Calu3 (cell line): ENCODE data around the gene ZCCHC24. TPM values are rescaled to one million over a fixed set of nuclear protein-coding genes. Genes with fewer than 3 reads are reported as not detected.
"Not testable (repeated sequence)": the region's sequence is repeated elsewhere in the genome, so short reads cannot be mapped to it uniquely, and the experiment has no call there.

ENCODE experiments used
- BruUV-seq: library from RNA; stranded (reverse); fragments of 400-500 nt; replicated peaks from 2 replicates; lab custom pipeline; 2021; lab: Mats Ljungman, UMichigan
- CTCF ChIA-PET: fragments of 300-600 bp; sonication (Branson Sonifier 250); formaldehyde crosslinking; loops from one replicate; lab custom pipeline; 2022; ENCODE audit warnings: antibody characterized with exemption; lab: Charles Lee
- DNase-seq: peaks from one replicate; pipeline ENCODE4 v3.0.0; 2022
- H3K27ac Mint-ChIP-seq: one replicate; pipeline ENCODE4 v1.8.0; 2022; ENCODE audit warnings: mixed read lengths; ENCODE audit not compliant: unreplicated experiment
- H3K27me3 Mint-ChIP-seq: one replicate; pipeline ENCODE4 v1.8.0; 2022; ENCODE audit warnings: mixed read lengths; ENCODE audit not compliant: unreplicated experiment
- H3K36me3 Mint-ChIP-seq: one replicate; pipeline ENCODE4 v1.8.0; 2022; ENCODE audit warnings: mild to moderate bottlenecking, moderate library complexity, mixed read lengths; ENCODE audit not compliant: insufficient read depth, unreplicated experiment
- H3K4me1 Mint-ChIP-seq: one replicate; pipeline ENCODE4 v1.8.0; 2022; ENCODE audit warnings: mild to moderate bottlenecking, low read depth, mixed read lengths; ENCODE audit not compliant: unreplicated experiment
- H3K4me3 Mint-ChIP-seq: one replicate; pipeline ENCODE4 v1.8.0; 2022; ENCODE audit warnings: mild to moderate bottlenecking, low read depth, moderate library complexity, mixed read lengths; ENCODE audit not compliant: unreplicated experiment
- H3K9me3 Mint-ChIP-seq: one replicate; pipeline ENCODE4 v1.8.0; 2022; ENCODE audit warnings: low read depth, mixed read lengths; ENCODE audit not compliant: unreplicated experiment
- CTCF ChIP-seq: fragments of 200-600 bp; IDR thresholded peaks from one replicate; pipeline ENCODE4 v1.8.0; 2022; ENCODE audit warnings: antibody characterized with exemption; ENCODE audit not compliant: unreplicated experiment
- intact Hi-C: fragments of 100-400 bp; cut with micrococcal nuclease; formaldehyde crosslinking; loops from one replicate; pipeline ENCODE4 v1.10.0; 2022; ENCODE audit not compliant: unreplicated experiment
- total RNA-seq: library from RNA; stranded (reverse); gene quantifications from 2 replicates; pipeline ENCODE4 v1.2.3, GENCODE V29; 2022

Gene ZCCHC24
- total RNA-seq, 1 experiment from 2014 or later: 1.4 TPM

DNA sequence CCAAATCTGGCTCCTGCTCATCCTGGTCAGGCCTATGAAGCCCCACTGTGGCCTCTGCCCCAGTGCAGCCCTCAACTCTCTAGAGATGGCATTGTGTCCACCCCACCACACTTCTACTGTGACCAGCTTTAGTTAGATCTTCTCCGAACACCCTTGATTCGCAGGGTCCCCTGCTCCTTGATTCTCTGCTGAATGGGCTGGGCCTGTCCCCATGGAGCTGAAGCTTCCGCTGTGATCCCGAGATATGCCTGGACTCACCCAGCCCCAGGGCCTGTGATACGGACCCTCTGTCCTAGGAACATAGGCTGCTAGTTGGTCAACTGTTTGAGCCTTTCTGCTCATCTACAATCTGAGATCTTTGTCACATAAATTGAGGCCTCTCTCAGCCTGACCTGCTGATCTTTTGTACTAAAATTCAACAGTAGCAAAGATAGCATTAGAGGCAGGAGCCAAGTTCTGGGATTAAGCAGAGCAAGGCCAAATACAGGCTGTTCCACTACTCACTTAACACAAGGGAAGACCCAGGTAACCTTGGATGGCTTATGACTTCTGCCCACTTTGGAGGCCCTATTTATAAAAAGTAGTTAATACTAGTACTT is 104.7 kb downstream of the ZCCHC24 start:
- Mint-ChIP-seq H3K4me1 (no peaks in the 10 kb centered on the region), H3K4me3 (no peak overlapping the region), H3K9me3 (no peaks in the 10 kb centered on the region), H3K27me3 (peaks cover 15% of the 10 kb centered on the region), H3K36me3 (no peaks in the 10 kb centered on the region), H3K27ac (no peak overlapping the region)
- no peak for DNase-seq
- CTCF ChIA-PET: no interaction called here
- intact Hi-C loops: no loop called here
- BruUV-seq: no TSS peak
- no peak for TF ChIP-seq CTCF

DNA sequence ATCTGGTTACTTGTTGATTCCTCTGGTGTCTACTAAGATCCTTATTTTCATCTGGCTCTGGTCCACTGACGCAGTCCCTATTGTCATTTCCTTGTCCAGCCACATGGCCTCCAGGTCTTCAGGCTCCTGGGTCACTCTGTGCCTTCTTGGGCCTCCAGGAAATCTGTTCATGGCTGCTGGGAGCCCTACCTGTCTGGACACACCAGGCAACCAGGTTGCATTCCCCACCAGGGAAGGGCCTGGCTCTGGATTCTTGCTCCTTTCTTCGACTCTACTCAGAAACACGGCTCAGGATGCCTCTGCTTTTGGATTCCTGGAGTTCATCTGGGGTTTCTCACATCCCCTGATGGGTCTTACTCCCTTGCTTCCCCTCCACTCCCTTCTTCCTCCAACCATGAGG is 106.2 kb downstream of the ZCCHC24 start:
- no peak for TF ChIP-seq CTCF
- H3K27me3 Mint-ChIP-seq: peaks cover 28% of the 10 kb centered on the region
- H3K4me1 Mint-ChIP-seq: no peaks in the 10 kb centered on the region
- H3K36me3 Mint-ChIP-seq: no peaks in the 10 kb centered on the region
- no TSS peak for BruUV-seq
- intact Hi-C loops: no loop called here
- no peak for DNase-seq
- CTCF ChIA-PET: no interaction called here
- H3K27ac Mint-ChIP-seq: no peak overlapping the region
- H3K4me3 Mint-ChIP-seq: no peak overlapping the region
- no peaks in the 10 kb centered on the region for H3K9me3 Mint-ChIP-seq

DNA sequence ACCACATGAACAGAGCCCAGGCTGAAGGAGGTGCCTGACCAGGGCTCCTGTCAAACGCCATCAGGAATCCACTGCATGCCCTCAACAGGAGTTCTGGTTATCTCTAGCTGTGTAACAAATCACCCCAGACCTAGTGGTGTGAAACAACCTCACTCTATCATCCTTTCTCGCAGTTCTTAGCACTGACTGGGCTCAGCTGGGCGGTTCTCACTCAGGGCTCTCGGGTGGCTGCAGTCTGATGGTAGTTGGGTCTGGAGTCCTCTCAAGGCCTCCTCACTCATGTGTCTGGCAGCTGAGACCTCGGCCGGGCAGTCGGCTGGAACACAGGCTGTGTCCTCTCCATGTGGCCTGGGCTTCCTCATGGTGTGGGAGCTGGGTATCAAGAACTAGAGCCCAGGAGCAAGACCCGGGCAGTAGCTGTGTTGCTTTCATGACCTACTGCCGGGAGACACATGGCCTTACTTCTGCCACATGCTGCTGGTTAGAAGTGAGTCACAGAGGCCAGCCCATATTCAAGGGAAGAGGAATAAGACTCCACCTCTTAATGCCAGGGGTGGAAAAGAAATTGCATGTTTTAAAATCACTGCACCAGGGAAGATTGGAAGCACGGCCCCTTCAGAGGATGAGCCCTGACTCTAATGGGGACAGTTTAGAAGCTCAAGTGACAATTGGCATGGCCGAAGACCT is 107.5 kb downstream of the ZCCHC24 start:
- intact Hi-C loops, BruUV-seq, H3K4me3 Mint-ChIP-seq, H3K36me3 Mint-ChIP-seq, H3K27ac Mint-ChIP-seq, H3K4me1 Mint-ChIP-seq, H3K9me3 Mint-ChIP-seq, DNase-seq: not testable (repeated sequence)
- H3K27me3 Mint-ChIP-seq: peaks cover 28% of the 10 kb centered on the region
- CTCF ChIA-PET: interaction anchor here (0.8 to 1.2 kb wide), 2 partner anchors 9 to 19 kb away, joined by 3 read pairs; no protein-coding TSS in a partner anchor

- no peaks in the 10 kb centered on the region for H3K36me3 Mint-ChIP-seq
- H3K27me3 Mint-ChIP-seq: peaks cover 28% of the 10 kb centered on the region
- CTCF ChIA-PET: interaction anchor here (1.2 kb wide), 1 partner anchor 17 kb away, joined by 3 read pairs; no protein-coding TSS in a partner anchor
- BruUV-seq: no TSS peak
- no peak overlapping the region for H3K4me3 Mint-ChIP-seq
- H3K9me3 Mint-ChIP-seq: no peaks in the 10 kb centered on the region
- H3K27ac Mint-ChIP-seq: no peak overlapping the region
- no peak for TF ChIP-seq CTCF
- intact Hi-C loops: no loop called here
- no peak for DNase-seq
- no peaks in the 10 kb centered on the region for H3K4me1 Mint-ChIP-seq
Observed at GRCh38 chr10:79336739-79337138, 108.7 kb downstream of the ZCCHC24 start.

- Mint-ChIP-seq H3K27ac (no peak overlapping the region), H3K27me3 (peaks cover 28% of the 10 kb centered on the region), H3K36me3 (no peaks in the 10 kb centered on the region), H3K4me3 (no peak overlapping the region), H3K4me1 (no peaks in the 10 kb centered on the region), H3K9me3 (no peaks in the 10 kb centered on the region)
- CTCF ChIA-PET: interaction anchor here (1.2 kb wide), 1 partner anchor 17 kb away, joined by 3 read pairs; no protein-coding TSS in a partner anchor
- DNase-seq: no peak
- no TSS peak for BruUV-seq
- no peak for TF ChIP-seq CTCF
- intact Hi-C loops: no loop called here
Observed at GRCh38 chr10:79336276-79336675, 109.1 kb downstream of the ZCCHC24 start.
